Adrenal gland (tissue), 12 donors: ENCODE measurements around the gene PNPLA8. TPM values are rescaled to one million over a fixed set of nuclear protein-coding genes. Genes with fewer than 3 reads are reported as not detected.

ENCODE experiments used
- DNase-seq, 7 donors: peaks; one replicate each; pipeline ENCODE4 v3.0.0-alpha.2; 2019 to 2020
- H3K27ac ChIP-seq, 5 donors: fragments of 200-600 bp; sonication (generic) in 4 of 5; 1 replicate in 3 of 5; 2 replicates in 2 of 5; pipeline versions ENCODE4 v1.5.1 to v1.8.0; 2016 to 2020; ENCODE audit warnings: mild to moderate bottlenecking in 1 of 5
- H3K27me3 ChIP-seq: fragments of 200-600 bp; 2 replicates; pipeline ENCODE4 v1.8.0; 2021
- H3K36me3 ChIP-seq, 2 donors: fragments of 200-600 bp; replicated peaks in 1 of 2; 1 replicate in 1 of 2; 2 replicates in 1 of 2; pipeline versions ENCODE4 v1.5.1 to v1.8.0; 2018 to 2022
- H3K4me1 ChIP-seq, 2 donors: fragments of 200-600 bp; replicated peaks in 1 of 2; 1 replicate in 1 of 2; 2 replicates in 1 of 2; pipeline versions ENCODE4 v1.5.1 to v1.8.0; 2018 to 2021
- H3K4me3 ChIP-seq, 4 donors: fragments of 200-600 bp; sonication (generic) in 3 of 4; one replicate each; pipeline ENCODE4 v1.5.1; 2016 to 2018
- H3K9me3 ChIP-seq, 3 donors: fragments of 200-600 bp; sonication (generic) in 1 of 3; replicated peaks in 1 of 3; 1 replicate in 2 of 3; 2 replicates in 1 of 3; pipeline versions ENCODE4 v1.5.1 to v1.8.0; 2016 to 2021
- POLR2A ChIP-seq, 2 donors: fragments of 450-650 bp; IDR thresholded peaks; one replicate each; pipeline ENCODE4 v1.6.1; 2017; ENCODE audit warnings: antibody characterized with exemption in 2 of 2, mild to moderate bottlenecking in 2 of 2, moderate library complexity in 1 of 2
- WGBS, 4 donors: extraction: QIAGEN DNeasy Blood & Tissue Kit in 2 of 4; methylation state at CpG; one replicate each; pipeline versions ENCODE4 v1.1.5 to v1.1.7; 2013 to 2017; 5-methylcytosine and 5-hydroxymethylcytosine counted together
- intact Hi-C, 2 donors: fragments of 100-400 bp; cut with DNase I; formaldehyde crosslinking; loops; one replicate each; pipeline versions ENCODE4 v1.14.1 to v1.15.0; 2022 to 2023
- polyA plus RNA-seq, 3 donors: library from polyadenylated mRNA; stranded (reverse); fragments of 200-250 nt in 2 of 3; fragments of 350-450 nt in 1 of 3; fragmentation: Illumina TruSeq in 1 of 3; extraction: RNeasy Lipid Tissue Mini Kit (QIAGEN cat#74804) in 1 of 3; gene quantifications; one replicate each; pipeline ENCODE4 v1.2.3, GENCODE V29; 2013 to 2014
- total RNA-seq, 9 donors: library from RNA; depleted of rRNA in 4 of 9; stranded (reverse); fragments of >200 nt in 4 of 9; fragments of 120-200 nt in 1 of 9; fragmentation: NEBNext Ultra II Directional in 1 of 9; extraction: Animal tissue kit (Norgen Biotek cat#: 25700) in 1 of 9; gene quantifications; one replicate each; pipeline versions ENCODE4 v1.1.0 to v1.2.4, GENCODE V29; 2013 to 2023
- TF ChIP-seq, protein P1 (sequence below), 6 experiments: fragments of 450-650 bp in 4 of 6; fragments of 200-600 bp in 2 of 6; sonication (generic) in 1 of 6; IDR thresholded peaks; 1 replicate in 5 of 6; 2 replicates in 1 of 6; pipeline versions ENCODE4 v1.5.1 to v1.8.0; 2016 to 2021; ENCODE audit warnings: antibody characterized with exemption in 6 of 6, mild to moderate bottlenecking in 2 of 6, moderate library complexity in 1 of 6
- donor health status: healthy with polysubstance abuse.
- donor health status: Bipolar disorder and iron deficiency.
- donor health status: DM: yes; HTN: yes; CAD: no.
- donor health status: DM: no; HTN: no; CAD: no.
- donor health status: DM: no; HTN: no; CAD: no.
- donor health status: DM: yes; HTN: yes; CAD: no.

Gene PNPLA8
- total and polyA plus RNA-seq, 12 donors = 17.9 to 131 (median 50.5) TPM

- WGBS, 4 donors = 90 to 94% (median 93%) methylated on average over 3 of the region's 3 CpGs
- Histone ChIP-seq H3K4me1 (peaks cover 13% of the 10 kb centered on the region in 2 donors), H3K27me3 (no peaks in the 10 kb centered on the region), H3K36me3 (no peaks in the 10 kb centered on the region), H3K27ac (no peak overlapping the region), H3K4me3 (peak overlapping the region in 1 of 4 donors; percentile 14), H3K9me3 (no peaks in the 10 kb centered on the region)
- intact Hi-C loops = no loop called here
- TF ChIP-seq, protein P1, sequence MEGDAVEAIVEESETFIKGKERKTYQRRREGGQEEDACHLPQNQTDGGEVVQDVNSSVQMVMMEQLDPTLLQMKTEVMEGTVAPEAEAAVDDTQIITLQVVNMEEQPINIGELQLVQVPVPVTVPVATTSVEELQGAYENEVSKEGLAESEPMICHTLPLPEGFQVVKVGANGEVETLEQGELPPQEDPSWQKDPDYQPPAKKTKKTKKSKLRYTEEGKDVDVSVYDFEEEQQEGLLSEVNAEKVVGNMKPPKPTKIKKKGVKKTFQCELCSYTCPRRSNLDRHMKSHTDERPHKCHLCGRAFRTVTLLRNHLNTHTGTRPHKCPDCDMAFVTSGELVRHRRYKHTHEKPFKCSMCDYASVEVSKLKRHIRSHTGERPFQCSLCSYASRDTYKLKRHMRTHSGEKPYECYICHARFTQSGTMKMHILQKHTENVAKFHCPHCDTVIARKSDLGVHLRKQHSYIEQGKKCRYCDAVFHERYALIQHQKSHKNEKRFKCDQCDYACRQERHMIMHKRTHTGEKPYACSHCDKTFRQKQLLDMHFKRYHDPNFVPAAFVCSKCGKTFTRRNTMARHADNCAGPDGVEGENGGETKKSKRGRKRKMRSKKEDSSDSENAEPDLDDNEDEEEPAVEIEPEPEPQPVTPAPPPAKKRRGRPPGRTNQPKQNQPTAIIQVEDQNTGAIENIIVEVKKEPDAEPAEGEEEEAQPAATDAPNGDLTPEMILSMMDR (IDR thresholded peaks at IDR 0.05) = no peak
- no peak for TF ChIP-seq POLR2A (IDR thresholded peaks at IDR 0.05)
- DNase-seq = no peak
These were observed 89.0 kb downstream of the PNPLA8 start for GRCh38 chr7:108436906-108437305.

GRCh38 chr7:108434010-108434409 lies 91.9 kb downstream of the PNPLA8 start:
- H3K4me3 ChIP-seq = no peak overlapping the region
- peaks cover 13 to 29% of the 10 kb centered on the region in 2 donors for H3K4me1 ChIP-seq
- H3K27me3 ChIP-seq = no peaks in the 10 kb centered on the region
- WGBS, 4 donors = 16 to 40% (median 29%) methylated on average over 2 of the region's 2 CpGs
- intact Hi-C loops = no loop called here
- peak overlapping the region in 1 of 5 donors; percentile 53 for H3K27ac ChIP-seq
- TF ChIP-seq POLR2A (IDR thresholded peaks at IDR 0.05) = no peak
- TF ChIP-seq, protein P1 (IDR thresholded peaks at IDR 0.05) = no peak
- peak in 1 of 7 donors; percentile 37 for DNase-seq
- H3K36me3 ChIP-seq = no peaks in the 10 kb centered on the region
- H3K9me3 ChIP-seq = no peaks in the 10 kb centered on the region

DNA sequence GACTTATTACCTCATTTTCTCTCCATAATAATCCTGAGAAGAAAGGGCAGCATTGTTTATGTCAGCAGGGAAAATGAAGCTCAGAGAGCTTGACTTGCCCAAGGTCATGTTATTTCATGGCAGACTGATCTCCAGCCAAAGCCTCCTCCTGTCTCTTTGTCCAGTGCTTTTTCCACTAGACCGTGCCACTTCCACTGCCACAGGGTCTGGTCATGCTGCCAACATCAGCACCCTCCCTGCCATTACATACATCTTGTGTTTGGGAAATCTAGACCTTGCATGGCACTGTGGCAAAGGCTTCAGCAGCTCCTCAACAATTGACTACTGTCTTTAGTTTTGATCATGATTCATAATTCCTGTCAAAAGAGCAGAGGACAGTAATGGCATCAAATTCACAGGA lies 94.8 kb downstream of the PNPLA8 start:
- Histone ChIP-seq H3K4me3 (no peak overlapping the region), H3K36me3 (no peaks in the 10 kb centered on the region), H3K27me3 (no peaks in the 10 kb centered on the region), H3K27ac (peak overlapping the region in 2 of 5 donors; percentile 19 to 37), H3K9me3 (no peaks in the 10 kb centered on the region), H3K4me1 (peaks cover 17 to 46% of the 10 kb centered on the region in 2 donors)
- 31 to 61% (median 52%) methylated on average over 1 of the region's 1 CpG for WGBS, 4 donors
- intact Hi-C loops = no loop called here
- DNase-seq = peak in 3 of 7 donors; percentile 26 to 61 (median 36)
- TF ChIP-seq POLR2A (IDR thresholded peaks at IDR 0.05) = no peak
- TF ChIP-seq, protein P1 (IDR thresholded peaks at IDR 0.05) = no peak

- Histone ChIP-seq H3K9me3 (no peaks in the 10 kb centered on the region), H3K4me1 (peaks cover 17 to 50% of the 10 kb centered on the region in 2 donors), H3K36me3 (no peaks in the 10 kb centered on the region), H3K27me3 (no peaks in the 10 kb centered on the region), H3K27ac (peak overlapping the region in 2 of 5 donors; percentile 19 to 37), H3K4me3 (no peak overlapping the region)
- TF ChIP-seq POLR2A (IDR thresholded peaks at IDR 0.05) = no peak
- TF ChIP-seq, protein P1 (IDR thresholded peaks at IDR 0.05) = no peak
- intact Hi-C loops = no loop called here
- 28 to 51% (median 39%) methylated on average over 1 of the region's 1 CpG for WGBS, 4 donors
- DNase-seq = no peak
These were observed 95.3 kb downstream of the PNPLA8 start for GRCh38 chr7:108430664-108431063.
